Inflammatory macrophage treated with lipopolysaccharide for 1 hour (primary cell): ENCODE data around the gene HIF3A.
"Not testable (repeated sequence)": the region's sequence is repeated elsewhere in the genome, so short reads cannot be mapped to it uniquely, and the experiment has no call there.

Experiments used
- DNase-seq, 2 donors: peaks; one replicate each; pipeline ENCODE4 v3.0.0-alpha.2; 2020 to 2022

The HIF3A gene

GRCh38 chr19:46296722-46297461 is at the start of gene HIF3A:
HIF3A (plus strand) TSS chr19:46297042; CDS start chr19:46297077, 35 bp downstream.
- DNase-seq, result peak; percentile 9 to 22

- no peak for DNase-seq
These were observed 46.6 kb upstream of the HIF3A start for GRCh38 chr19:46250076-46250735.

DNA sequence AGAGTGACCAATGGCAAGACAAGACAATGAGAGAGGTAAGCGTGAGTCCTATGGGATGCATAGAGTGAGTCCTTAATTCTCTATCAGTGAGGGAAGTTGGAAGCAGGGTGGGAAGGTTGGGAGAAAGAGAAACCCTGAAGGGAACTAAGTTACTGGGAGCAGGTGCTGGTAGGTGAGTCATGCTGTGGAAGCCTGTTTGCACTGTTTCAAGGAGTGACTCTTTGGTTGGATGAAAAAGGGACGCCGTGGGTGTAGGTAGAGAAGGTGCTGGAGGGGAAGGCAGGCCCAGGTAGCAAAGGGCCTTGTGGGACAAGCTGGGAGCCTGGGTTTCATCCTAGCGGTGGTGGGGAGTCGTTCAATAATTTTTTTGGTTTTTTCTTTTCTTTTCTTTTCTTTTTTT is 45.4 kb upstream of the HIF3A start:
- no peak for DNase-seq

- no peak for DNase-seq
These were observed 42.1 kb upstream of the HIF3A start for GRCh38 chr19:46254776-46255175.

DNA sequence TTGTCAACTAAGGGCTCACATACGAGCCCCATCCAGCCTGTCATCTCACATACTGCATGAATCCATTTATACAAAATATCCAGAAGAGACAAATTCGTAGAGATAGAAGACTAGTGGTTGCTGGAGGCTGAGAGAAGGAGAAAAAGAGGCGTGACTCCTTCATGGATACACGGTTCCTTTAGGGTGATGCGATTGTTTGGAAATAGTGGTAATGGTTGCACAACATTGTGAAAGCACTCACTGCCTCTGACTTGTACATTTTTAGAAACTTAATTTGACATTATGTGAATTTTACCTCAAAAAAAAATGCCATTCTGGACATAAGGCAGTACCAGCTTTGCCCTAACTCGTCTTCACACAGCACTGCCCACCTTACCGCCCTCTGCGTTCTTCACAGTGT is 40.0 kb upstream of the HIF3A start:
- DNase-seq, result peak; percentile 9 to 46

- DNase-seq, result not testable (repeated sequence)
These were observed 35.3 kb upstream of the HIF3A start for GRCh38 chr19:46261501-46261900.

DNA sequence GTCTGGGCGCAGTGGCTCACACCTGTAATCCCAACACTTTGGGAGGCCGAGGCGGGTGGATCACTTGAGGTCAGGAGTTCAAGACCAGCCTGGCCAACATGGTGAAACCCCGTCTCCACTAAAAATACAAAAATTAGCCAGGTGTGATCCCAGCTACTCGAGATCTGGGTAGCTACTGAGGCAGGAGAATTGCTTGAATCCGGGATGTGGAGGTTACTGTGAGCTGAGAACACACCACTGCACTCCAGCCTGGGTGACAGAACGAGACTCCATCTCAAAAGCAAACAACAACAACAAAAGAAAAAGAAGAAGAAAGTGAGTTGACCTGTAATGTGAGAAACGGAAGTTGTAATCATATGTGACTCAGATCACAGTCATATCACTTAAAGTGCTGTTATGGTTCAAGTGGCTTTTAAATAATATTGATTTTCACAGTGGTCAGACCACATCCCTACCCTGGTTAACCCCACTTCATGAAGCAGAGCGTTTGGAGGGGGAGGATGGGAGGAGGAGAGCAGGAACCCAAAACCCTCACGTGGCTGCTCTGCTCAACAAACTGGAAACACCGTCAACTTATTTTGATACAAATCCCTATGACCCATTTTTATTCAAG is 34.1 kb upstream of the HIF3A start:
- DNase-seq, result peak in 1 of 2 donors; percentile 10

GRCh38 chr19:46264801-46265200 is 32.0 kb upstream of the HIF3A start:
- not testable (repeated sequence) for DNase-seq

DNA sequence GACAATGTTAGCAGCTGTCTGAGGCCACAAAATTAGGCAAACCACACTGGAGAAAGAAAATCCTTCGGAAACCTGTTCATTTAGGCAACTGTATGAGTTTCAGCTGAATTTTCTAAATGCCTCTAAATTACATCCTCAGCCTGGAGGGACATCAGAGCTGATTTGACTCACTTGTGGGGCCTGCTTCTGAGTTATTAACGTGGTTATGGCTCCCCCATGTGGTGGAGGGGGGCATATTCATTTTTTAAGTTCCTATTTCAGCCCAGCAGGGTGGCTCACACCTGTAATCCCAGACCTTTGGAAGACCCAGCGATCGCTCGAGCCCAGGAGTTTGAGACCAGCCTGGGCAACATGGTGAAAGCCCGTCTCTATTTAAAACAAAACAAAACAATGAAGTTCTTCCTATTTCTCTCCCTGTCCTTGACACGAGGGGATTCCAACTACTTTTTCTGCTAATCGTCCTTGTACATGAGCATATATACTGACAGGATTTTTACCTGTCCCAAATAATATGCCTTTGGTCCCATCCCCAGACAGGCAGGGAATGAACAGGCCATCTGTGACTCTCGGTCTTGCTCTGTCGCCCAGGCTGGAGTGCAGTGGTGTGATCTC is 31.5 kb upstream of the HIF3A start:
- DNase-seq, result peak; percentile 44 to 80

DNA sequence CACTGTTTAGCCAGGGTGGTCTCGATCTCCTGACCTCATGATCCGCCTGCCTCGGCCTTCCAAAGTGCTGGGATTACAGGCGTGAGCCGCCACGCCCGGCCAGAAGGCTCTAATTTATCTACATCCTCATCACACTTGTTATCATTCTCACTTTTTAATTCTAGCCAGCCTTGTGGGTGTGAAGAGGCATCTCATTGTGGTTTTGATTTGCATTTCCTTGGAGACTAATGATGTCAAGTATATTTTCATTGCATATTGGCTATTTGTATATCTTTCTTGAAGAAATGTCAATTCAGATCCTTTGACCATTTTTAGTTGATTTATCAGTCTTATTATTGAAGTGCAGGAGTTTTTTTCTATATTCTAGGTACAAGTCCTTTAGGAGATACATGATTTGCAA is 27.7 kb upstream of the HIF3A start:
- no peak for DNase-seq

GRCh38 chr19:46270521-46271256 is 26.2 kb upstream of the HIF3A start:
- DNase-seq, result no peak

- peak; percentile 24 to 72 for DNase-seq
These were observed 25.2 kb upstream of the HIF3A start for GRCh38 chr19:46271481-46272197.

GRCh38 chr19:46273931-46274330 is 22.9 kb upstream of the HIF3A start:
- not testable (repeated sequence) for DNase-seq

- DNase-seq, result no peak
These were observed 17.7 kb upstream of the HIF3A start for GRCh38 chr19:46279177-46279576.

GRCh38 chr19:46283771-46284170 is 13.1 kb upstream of the HIF3A start:
- no peak for DNase-seq

GRCh38 chr19:46284635-46285034 is 12.2 kb upstream of the HIF3A start:
- no peak for DNase-seq

DNA sequence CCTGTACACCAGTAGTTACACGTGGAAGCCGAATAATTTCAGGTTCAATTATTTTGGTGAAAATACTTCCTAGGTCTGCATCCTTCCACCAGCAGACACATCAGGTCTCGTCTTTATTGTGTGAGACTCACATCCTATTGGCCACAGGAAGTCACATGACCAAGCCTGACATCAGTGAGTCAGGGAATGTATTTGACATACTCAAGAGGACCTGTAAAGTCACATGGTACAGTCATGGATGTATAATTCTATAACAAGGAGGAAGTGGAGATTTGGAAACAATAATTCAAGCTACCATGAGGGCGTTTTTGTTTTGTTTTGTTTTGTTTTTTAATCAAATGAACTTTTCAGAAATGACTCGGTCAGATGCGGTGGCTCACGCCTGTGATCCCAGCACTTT is 9.3 kb upstream of the HIF3A start:
- peak in 1 of 2 donors; percentile 3 for DNase-seq

- peak; percentile 5 to 26 for DNase-seq
These were observed 7.8 kb upstream of the HIF3A start for GRCh38 chr19:46288896-46289588.

GRCh38 chr19:46289724-46290619 is 6.9 kb upstream of the HIF3A start:
- no peak for DNase-seq

DNA sequence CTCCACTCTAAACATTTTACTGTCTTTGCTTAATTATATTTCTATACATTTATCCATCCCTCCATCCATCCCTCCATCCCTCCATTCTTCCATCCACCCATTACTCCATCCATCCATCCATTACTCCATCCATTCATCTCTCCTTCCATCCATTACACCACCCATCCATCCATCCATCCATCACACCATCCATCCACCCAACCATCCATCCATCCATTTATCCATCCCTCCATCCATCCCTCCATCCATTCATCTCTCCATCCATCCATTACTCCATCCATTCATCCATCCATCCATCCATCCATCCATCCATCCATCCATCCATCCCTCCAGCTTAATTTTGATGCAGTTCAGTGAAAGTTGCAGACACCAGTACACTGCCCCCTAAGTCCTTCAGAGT is 5.0 kb upstream of the HIF3A start:
- no peak for DNase-seq
